NCI-H2029 treated with DMSO at 0.1 percent for 48 hours (cell line): ENCODE data around the gene CHMP4A.
A peak's percentile ranks its signal among the peaks of the same experiment; 100 is the strongest.

ENCODE experiments used
- DNase-seq: peaks from one replicate; lab custom pipeline; 2025; lab: John Stamatoyannopoulos, UW

CHMP4A gene, protein sequence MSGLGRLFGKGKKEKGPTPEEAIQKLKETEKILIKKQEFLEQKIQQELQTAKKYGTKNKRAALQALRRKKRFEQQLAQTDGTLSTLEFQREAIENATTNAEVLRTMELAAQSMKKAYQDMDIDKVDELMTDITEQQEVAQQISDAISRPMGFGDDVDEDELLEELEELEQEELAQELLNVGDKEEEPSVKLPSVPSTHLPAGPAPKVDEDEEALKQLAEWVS

DNA sequence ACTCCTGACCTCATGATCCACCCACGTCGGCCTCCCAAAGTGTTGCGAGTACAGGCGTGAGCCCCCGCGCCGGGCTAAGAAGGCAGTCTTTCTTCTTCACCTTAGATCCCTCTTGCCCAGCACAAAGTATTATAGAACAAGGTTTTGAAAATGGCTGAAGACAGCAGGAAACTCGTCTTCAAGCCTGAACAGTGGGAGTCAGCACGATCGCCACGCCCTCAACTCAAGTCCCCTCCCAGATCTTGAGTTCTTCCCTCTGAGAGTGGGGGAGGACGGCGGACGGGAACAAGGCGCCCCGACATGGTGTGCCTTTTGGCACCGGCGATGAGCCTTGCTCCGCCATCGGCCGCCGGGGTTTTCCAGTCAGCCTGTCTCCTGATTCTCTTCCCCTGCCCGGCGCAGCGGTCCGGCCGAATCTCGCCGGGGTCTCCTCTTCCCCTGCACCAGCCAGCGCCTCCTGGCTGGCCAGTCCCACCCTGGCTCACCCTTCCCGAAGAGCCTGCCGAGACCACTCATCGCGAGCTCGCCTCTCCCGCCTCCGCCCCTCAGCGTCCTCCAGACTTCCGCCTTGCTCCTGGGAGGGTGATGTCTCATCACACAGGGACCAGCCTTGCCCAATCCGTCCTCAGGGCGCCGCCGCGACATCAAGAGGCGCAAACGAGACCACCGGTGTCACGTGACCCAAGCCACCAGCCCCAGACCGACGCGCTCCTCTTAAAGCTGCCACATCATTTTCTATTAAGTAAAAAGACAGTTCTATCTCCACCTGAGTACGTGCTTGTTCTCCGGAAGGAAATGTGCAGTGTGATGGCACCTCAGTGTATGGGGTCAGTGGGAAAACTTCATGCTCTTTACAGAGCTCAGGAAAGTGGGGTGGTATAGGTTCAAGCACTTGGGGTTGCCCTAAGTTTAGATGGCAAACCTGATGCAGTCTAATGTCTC lies at the start of gene CHMP4A:
Gene CHMP4A, minus strand, starts transcription at position 565 of the 942 bp plus-strand sequence. Its CDS starts 49 bp downstream, at position 516.
- peak; percentile 78 for DNase-seq

DNA sequence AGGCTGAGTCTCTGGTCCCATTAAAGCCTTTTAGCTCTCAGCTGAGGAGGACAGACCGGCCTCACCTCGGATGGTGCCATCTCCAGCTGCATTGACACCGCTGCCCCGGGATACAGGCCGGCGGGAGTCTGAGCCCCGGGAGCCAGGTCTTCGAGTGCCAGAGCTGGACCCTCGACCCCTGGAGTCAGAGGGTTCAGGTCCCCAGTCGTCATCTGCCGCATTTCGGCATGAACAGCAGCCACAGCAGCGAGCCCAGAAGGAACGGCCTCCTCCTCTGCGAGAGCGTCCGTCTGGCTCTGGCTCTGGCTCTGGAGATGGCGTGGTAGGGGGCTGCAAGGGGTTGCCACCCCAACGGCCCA lies 48.7 kb upstream of the CHMP4A start:
- no peak for DNase-seq

DNA sequence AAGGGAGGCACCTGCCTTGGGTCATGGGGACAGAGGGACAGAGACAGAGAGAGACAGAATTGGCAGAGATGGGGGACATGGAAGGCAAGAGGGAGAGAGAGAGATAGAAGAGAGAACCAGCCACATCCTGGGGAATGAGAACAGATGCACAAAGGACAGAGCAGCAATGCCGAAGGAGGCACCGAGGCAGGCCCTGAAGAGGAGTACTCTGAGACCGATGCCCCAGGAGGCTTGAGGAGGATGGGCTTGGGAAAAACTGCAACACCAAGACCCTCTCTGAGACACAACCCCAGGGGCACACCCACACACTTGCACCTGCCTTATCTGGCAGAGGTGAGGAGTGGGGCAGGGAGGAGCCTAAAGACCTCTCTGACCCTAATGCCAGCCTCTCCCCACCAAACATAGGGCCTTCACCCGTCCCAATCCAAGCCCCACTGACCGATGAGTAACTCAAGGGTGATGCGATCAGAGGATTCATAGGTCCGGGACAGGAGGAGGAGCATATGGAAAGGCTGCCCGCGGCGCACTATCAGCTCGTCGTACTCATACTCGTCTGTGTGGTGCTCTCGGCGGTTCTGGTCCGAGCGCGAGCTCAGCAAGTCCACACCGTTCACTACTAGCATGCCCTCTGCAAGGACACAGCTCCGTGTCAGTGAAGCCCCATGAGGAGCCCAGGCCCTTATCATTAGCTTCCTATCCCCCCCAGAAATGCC lies 48.1 kb upstream of the CHMP4A start:
- no peak for DNase-seq

DNA sequence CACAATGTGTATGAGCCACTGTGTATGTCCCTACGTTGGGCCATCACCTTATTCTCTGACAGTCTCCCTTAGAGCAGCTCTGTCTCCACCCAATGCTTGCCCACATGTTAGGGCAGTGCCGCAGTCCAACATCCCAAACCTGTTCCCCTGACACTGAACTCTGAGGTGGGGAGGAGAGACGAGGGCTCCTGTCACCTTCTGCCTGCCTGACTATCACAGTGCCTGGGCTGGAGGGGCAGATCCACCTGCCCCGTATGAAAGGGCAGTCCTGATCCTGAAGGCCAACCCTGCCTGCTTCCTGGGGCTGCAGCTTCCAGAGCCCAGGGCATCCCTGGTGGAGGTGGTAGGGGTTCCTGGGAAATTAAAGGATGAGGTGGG lies 47.5 kb upstream of the CHMP4A start:
- DNase-seq: no peak

DNA sequence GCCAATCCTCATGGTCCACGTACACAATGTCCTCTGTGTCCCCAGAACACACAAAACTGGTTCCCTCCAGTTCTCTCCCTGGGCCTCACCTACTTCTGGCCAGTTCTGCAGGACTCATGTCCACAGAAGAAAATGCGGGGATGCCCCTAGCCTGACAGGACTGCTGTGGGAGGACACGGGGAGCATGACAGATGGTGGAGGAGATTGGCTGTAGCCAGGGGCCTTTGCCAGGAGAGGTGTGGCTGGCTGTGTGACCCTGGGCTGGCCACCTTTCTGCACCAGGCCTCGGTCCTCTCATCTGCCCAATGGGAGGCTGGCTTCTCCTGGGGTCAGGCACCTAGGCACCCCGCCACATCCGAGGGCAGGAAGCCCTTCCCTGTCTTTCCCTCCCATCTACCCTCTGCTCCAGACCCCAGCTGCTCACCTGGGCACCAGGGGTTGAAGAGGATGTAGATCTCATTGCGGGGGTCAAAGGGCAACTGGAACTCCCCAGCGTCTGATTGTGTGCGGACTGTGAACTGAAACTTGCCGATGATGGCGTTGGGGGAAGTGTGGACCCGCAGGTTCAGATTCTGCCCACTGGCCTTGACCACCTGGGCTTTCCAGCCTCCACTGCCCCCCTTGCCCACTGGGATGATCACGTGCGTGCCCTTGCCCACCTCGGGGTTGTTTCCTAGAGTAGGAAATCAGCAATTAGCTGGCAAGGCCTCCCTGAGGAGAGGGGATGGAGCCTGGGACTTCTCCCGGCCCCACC lies 46.9 kb upstream of the CHMP4A start:
- DNase-seq: no peak

DNA sequence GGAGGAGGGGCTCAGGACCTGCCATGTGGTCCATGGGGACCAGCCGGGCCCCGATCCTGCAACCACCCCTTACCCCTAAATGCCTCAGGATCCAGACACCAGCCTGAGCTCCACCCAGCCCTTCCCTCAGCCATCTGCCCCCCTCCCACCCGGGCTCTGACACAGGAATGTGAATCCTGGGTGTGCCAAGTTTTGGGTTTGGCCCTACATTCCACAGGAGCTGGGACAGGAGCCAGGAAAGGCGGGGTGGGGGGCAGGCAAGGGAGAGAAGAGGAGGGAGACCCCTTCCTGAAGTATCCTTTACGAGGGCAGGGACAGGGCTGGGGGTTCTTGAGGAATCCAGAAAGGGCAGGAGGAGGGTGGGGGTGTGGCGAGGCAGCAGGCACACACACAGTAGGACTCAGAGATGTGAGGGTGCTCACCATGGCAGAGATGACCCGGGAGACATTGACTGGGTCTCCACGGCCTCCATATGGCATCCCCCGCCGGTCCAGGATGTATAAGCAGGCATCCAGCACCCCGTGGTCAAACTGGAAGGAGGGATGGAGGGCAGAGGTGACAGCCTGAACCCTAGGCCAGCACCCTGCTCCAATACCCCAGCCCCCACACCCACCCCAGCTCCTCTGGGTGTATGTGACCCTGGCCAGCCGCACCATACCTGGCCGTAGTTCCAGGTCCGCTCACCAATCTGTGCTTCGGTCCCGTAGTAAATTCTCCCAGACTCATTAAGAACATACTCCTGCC lies 46.2 kb upstream of the CHMP4A start:
- no peak for DNase-seq

DNA sequence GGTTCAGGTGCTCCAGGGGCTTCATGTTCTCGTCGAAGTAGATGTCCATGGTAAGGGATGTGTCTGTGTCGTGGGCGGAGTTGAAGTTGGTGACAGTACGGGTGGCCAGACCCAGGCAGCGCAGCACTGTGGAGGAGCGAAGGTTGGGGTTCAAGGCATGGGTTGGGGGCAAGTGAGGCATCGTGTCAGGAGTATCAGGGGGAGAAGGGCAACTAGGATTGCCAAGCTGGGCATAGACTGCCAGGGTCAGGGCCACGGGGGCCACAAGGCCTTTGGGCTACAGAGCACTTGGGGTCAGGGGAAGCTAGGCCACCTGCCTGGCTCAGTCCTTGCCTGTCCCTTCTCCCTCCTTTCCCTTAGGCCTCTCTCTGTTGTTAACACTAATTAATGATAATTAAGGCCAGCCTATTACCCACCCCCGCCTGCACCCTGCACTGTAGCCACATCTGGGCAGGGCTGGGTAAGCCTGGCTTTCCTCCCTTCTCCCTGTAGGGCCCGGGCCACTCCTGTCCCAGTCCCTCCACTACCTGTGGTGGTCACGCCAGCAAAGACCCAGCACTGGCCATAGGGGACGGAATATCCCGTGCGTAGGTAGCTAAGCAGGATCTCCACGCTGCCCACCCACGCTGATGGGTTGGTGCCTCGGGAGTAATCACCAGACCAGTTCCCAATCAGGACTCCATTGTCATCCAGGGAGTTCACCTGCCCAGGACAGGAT lies 45.4 kb upstream of the CHMP4A start:
- DNase-seq: no peak

DNA sequence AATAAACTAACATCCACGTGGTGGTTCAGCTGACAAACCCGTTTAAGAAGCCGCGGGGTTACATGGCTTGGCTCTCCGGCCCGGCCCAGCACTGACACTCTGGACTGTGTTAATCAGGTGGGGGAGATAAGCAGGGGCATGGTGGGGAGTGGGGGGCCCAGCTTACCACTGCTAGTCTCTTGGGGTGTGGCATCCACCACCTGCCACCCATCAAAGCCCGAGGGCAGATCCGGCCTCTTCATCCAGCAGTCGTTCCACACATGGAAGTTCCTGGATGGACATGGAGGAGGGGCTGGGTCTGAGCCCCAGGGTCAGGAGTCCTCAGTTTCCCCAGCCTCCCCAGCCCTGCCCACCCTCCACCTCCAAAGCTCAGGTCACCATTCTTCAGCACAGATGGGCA lies 44.8 kb upstream of the CHMP4A start:
- no peak for DNase-seq

DNA sequence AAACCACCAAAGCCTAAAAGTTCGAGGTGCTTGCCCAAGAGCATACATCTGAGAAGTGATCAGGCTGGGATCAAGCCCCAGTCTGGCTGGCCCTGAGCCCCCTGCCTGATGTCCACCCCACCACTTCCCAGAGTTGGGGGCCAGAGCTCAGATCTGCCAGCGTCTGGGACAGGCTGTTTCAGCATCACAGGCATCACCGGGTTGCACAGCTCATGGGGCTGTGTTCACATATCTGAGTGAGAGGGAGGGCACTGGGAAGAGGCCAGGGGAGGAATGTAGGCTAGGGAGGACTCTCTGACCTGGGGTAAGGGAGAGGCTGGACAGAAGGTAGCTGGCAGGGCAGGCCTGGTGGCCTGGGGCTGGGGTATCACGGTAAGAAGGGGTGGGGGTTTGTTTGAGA lies 43.7 kb upstream of the CHMP4A start:
- no peak for DNase-seq

DNA sequence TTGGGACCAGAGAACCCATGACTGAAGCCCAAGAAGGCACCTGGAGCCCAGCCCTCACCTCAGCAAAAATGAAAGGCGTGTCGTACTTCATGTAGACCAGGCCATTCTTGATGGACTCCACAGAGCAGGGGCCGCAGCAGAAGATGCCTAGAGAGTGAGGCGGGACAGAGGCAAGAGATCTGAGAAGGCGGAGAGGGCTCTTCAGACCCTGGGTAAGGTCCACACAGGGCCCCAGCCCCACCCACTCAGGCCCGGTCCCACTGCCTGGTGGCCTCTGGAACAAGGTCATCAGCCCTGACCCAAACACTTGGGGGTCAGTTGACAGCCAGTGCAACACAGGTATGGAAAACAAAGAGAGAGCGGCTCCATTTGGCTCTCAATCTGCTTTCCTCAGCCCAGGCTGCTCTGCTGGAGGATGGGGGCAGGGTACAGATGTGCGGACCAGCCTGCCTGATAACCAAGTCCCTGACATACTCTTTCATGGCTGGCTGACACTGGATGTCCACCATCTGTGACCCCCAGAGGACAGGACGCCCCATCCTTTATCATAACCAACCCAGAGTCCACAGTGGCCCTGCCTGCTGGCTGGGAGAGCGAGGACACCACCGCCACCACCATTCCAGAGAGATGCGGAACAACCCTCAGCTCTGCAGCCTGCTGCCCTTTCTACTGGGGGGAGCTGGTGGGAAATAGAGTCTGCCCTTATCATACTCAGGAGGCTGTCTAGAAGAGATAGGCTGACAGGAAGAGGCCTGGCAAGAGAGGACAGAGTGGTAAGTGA lies 42.8 kb upstream of the CHMP4A start:
- DNase-seq: no peak

DNA sequence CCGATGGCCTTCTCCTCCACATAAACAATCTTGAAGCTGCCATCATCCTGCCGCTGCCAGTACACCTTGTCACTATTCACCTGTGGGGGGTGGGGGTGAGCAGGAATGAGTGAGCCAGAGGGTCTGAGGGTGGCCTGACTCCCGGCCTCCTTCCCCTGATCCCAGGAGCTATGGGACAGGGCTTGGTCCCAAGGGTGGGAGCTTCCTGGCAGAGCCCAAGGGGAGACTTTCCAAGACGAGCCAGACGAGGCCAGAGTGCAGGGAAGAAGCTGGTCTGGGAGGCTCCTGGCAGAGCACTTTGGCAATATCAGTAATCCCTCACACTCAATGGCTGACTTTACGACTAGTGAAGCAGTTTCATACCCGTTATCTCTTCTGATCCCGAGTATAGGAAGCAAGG lies 42.1 kb upstream of the CHMP4A start:
- DNase-seq: no peak

DNA sequence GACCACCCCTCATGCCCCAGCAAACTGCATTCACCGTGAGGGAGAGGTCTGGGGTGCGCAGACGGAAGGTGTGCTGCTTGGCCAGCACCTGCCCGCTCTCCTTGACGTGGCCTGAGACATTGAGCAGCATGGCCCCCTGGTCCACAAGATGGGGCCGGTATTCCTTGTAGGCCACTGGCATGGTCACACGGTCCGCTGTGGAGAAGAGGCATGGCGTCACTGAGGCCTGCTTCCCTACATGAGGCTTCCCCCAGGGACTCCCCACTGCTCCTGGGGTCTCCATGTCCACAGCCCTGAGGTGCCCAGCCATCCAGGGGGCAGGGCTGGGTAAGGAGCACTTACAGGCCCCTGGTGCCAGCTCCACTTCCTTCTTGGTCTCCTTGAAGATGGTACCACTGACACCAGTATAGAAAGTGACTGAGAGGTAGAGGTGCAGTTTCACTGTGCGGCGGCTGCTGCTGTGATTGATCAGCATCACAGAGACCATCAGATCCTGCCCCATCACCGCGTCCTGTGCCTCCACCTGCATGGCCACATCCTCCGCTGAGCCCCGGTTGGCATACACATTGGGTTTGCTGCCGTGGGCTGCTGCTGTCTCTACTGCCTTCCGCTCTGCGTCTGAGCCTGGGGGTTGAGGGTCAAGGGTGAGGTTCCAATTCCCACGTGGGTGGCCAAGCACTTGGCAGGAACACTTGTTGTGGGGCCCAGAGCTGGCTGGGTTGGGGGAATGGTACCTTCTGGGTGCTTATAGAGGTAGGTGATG lies 41.5 kb upstream of the CHMP4A start:
- DNase-seq: no peak

DNA sequence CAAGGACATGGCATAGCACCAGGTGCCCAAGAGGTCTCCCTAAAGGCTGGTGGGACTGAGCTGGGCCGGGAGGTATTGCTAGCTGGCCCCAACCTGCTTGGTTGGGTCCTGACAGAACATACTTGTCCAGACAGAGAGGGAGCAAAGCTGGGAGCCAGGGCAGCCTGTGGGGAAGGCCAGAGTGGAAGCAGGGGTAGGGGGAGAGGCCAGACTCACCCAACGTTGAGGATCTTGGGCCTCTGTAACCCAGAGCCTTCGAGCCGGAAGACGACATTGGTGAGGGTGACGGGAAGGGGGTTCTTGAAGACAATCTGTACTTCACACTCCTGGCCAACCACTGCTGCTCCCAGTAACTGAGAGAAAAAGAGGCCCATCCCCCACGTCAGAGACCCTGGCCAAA lies 40.6 kb upstream of the CHMP4A start:
- no peak for DNase-seq

DNA sequence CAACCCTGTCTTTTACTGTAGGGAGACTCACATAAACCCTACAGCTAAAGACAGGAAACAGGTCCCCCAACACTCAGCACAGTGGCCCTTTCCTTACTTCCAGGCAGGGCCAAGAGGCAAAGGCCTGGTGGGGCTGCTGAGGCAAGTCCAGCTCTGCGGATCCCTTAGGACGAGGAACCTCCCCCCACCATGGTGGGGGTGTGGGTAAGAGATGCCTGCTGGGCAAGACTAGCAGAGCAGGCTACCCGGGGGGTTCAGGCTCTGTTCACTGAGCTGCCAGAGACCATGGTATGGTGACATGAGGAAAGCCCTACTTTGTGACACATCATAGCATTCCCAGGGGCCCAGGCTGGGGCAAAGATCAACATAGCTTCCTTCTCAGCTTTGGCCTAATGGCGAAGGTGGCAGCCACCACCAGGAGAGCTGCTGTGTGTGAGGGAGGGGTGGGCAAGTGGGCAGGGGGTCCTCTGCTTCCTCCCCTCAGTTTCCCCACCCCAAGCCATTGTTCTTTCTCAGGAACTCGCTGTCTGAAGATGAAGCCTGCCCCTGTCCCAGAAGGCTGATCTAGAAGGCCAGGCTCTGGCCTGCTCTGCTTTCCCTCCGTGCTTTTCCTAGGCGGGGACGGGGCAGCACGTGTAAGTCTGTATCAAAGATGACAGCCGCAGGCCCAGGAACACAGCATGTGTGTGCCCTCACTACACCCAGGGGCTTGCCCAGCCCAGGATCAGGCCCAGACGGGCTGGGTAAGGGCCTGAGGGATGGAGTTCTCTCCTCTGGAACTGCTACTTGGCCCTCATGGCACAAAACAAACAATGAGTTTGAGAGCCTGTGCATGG lies 39.2 kb upstream of the CHMP4A start:
- no peak for DNase-seq

DNA sequence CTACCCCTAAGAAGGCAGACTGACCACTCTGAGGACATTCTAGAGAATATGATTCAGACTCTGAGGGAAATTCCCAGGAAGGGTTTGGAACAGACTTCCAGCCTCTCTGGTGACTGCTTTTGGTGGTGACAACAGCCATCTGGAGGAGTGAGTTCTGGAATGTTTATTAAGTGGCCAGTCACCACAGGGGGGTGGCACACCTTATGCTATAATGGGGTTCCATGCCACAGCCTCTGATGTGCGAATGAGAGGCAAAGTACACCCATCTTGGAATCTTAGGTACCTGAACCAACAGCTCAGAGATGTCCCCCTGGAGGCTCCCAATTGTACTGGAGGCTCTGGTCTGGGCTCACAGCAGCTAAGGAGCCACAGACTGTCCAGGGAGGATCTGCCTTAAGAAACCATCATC lies 38.6 kb upstream of the CHMP4A start:
- DNase-seq: no peak

DNA sequence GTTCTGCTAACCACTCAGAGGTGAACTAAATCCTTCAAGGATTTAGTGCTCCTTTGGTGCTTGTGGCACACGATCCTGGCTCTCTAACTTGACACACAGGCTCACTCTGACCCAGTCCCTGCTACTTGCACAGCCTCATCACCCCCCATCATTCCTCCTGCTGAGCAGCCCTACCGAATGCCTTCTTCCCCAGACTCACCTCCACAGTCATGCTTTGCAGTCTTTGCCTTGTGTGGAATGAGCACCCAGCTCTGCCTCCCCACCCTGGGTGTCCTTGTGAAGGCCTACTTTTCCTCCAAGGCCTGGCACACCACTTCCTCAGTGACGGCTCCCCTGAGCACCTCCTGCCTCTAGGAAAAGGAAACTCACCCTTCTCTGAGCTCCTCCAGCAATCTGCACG lies 37.1 kb upstream of the CHMP4A start:
- DNase-seq: no peak

DNA sequence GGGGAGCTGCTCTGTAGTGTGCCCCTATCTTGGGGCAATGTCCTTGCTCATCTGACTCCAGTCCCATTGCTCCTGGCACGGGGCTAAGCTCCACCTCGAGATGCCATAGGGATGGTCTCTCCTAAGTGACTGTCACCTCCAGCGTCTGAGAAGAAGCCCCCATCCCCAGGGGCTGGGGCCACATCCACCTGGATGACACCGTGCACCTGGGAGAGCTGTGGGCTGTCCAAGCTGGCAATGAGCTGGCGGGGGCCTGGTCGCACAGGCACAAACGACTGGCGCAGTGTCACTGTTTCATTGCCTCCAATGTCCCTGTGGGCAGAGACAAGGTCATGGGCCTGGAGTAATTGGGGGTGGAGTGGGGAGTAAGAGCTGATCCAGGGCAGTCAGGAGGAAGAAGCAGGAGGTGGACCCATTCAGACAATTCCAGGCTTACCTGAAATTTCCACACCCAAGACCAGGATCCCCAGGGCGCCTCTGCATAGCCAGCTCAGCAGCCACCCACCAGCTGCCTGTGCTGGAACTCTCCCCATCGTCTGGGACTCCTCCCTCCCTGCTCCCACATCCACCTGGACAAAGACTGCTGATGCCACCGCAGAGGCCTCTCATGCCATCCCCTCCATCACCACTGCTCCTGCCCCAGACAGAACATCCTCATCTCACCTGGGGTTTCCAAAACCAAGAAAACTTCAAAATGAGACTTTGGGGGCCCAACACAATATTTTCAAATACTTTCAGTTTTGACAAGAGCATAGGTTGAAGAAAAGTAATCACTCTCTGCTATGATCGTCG lies 36.1 kb upstream of the CHMP4A start:
- no peak for DNase-seq

DNA sequence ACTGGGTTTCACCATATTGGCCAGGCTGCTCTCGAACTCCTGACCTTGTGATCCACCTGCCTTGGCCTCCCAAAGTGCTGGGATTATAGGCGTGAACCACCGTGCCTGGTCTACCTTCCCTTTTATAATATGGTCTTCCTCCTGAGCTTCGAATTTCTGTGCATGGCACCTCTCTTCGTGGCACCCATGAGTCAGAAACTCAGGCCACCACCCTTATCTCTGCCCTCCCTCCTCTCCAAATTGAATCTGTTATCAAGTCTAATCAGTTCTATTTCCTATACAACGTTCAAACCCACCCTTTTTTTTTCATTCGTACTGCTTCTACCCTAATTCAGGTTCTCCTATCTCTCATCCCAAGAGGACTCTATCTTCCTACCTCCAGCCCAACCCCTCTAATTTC lies 34.1 kb upstream of the CHMP4A start:
- DNase-seq: no peak
